Esophagus muscularis mucosa (tissue), 3 donors: ENCODE results near the gene GABRP.

Experiments
- POLR2A ChIP-seq: fragments of 450-650 bp; IDR thresholded peaks from one replicate; pipeline ENCODE4 v1.6.1; 2017; ENCODE audit warnings: antibody characterized with exemption, moderate library complexity, mild to moderate bottlenecking, low read depth
- POLR2AphosphoS5 ChIP-seq, 2 donors: sonication (generic); formaldehyde crosslinking; IDR thresholded peaks; one replicate each; pipeline ENCODE4 v1.6.1; 2017; ENCODE audit warnings: antibody characterized with exemption in 2 of 2
- TF ChIP-seq, protein P1 (sequence below), 3 experiments: fragments of 200-600 bp in 2 of 3; fragments of 450-650 bp in 1 of 3; sonication (generic) in 2 of 3; IDR thresholded peaks; one replicate each; pipeline ENCODE4 v1.5.1; 2017 to 2019; ENCODE audit warnings: antibody characterized with exemption in 3 of 3, mild to moderate bottlenecking in 2 of 3, moderate library complexity in 1 of 3

DNA sequence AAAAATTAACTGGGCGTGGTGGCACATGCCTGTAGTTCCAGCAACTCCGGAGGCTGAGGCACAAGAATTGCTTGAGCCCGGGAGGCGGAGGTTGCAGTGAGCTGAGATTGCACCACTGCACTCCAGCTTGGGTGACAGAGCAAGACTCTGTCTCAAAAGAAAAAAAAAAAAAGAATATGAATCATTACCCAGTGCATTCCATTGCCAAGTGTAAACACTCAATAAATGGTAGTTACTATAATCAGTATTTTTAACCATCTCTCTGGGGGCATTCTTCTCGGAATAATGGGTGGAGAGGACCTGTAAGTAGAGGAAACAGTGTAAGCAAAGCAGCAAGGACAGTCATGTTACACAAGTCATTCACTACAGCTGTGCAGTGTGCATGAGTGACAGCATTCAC is 64.5 kb downstream of the GABRP start:
- TF ChIP-seq, protein P1, sequence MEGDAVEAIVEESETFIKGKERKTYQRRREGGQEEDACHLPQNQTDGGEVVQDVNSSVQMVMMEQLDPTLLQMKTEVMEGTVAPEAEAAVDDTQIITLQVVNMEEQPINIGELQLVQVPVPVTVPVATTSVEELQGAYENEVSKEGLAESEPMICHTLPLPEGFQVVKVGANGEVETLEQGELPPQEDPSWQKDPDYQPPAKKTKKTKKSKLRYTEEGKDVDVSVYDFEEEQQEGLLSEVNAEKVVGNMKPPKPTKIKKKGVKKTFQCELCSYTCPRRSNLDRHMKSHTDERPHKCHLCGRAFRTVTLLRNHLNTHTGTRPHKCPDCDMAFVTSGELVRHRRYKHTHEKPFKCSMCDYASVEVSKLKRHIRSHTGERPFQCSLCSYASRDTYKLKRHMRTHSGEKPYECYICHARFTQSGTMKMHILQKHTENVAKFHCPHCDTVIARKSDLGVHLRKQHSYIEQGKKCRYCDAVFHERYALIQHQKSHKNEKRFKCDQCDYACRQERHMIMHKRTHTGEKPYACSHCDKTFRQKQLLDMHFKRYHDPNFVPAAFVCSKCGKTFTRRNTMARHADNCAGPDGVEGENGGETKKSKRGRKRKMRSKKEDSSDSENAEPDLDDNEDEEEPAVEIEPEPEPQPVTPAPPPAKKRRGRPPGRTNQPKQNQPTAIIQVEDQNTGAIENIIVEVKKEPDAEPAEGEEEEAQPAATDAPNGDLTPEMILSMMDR (IDR thresholded peaks at IDR 0.05) = no peak
- TF ChIP-seq POLR2AphosphoS5 (IDR thresholded peaks at IDR 0.05) (no peak), POLR2A (no peak)
